ENCODE measurements around the gene GADD45A. TPM values are rescaled to one million over a fixed set of nuclear protein-coding genes. Genes with fewer than 3 reads are reported as not detected.

The GADD45A gene
- total and polyA plus RNA-seq, 9 of the 15 experiments (the other 6 are each of a cell fraction or from before 2014, with no cell fraction given): 21.3 to 156 (median 62.1) TPM

DNA sequence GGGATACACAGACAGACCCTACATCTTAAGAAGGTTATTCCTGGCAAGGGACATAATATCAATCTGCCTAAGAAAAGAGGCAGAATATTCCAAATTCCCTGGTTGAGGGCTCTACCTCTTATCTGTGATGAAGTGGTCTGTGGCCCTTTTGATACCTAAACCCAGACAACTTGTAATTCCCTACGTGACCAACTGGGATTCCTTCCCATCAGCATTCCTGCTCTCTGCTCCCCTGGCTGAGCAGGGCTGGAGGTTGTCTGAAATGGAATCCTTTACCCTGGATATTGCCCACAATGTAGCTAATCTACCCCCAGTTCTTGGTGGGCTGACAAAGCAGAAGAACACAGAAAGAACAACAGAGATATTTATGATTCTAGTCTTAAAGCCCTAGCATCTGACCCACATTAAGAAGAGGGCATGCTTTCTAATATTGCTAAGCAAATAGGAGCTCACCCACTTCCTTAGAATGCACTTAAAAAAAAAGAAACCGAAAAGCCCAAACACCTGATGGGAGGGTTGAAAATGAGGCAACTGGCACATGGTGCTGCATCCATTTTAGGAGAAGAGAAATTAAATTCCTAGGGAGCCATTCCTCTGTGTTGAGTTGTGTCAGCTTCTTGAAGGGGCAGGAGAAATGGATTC, 36.8 kb downstream of the GADD45A start:
- no peak for ATAC-seq
- WGBS (ENCODE audit: insufficient coverage, low coverage, missing lambda C conversion rate): 46% methylated on average over 2 of the region's 2 CpGs
- TF ChIP-seq, protein P1, sequence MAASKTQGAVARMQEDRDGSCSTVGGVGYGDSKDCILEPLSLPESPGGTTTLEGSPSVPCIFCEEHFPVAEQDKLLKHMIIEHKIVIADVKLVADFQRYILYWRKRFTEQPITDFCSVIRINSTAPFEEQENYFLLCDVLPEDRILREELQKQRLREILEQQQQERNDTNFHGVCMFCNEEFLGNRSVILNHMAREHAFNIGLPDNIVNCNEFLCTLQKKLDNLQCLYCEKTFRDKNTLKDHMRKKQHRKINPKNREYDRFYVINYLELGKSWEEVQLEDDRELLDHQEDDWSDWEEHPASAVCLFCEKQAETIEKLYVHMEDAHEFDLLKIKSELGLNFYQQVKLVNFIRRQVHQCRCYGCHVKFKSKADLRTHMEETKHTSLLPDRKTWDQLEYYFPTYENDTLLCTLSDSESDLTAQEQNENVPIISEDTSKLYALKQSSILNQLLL (CRISPR knock-in tag; IDR thresholded peaks at IDR 0.05; ENCODE audit: borderline replicate concordance): no peak
- TF ChIP-seq ZNF184 (CRISPR knock-in tag; IDR thresholded peaks at IDR 0.05): no peak
- no peak for TF ChIP-seq IFI16 (CRISPR knock-in tag; IDR thresholded peaks at IDR 0.05)
- TF ChIP-seq, protein P2, sequence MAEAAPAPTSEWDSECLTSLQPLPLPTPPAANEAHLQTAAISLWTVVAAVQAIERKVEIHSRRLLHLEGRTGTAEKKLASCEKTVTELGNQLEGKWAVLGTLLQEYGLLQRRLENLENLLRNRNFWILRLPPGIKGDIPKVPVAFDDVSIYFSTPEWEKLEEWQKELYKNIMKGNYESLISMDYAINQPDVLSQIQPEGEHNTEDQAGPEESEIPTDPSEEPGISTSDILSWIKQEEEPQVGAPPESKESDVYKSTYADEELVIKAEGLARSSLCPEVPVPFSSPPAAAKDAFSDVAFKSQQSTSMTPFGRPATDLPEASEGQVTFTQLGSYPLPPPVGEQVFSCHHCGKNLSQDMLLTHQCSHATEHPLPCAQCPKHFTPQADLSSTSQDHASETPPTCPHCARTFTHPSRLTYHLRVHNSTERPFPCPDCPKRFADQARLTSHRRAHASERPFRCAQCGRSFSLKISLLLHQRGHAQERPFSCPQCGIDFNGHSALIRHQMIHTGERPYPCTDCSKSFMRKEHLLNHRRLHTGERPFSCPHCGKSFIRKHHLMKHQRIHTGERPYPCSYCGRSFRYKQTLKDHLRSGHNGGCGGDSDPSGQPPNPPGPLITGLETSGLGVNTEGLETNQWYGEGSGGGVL (CRISPR knock-in tag; IDR thresholded peaks at IDR 0.05): no peak
- no peak for TF ChIP-seq DNMT1 (IDR thresholded peaks at IDR 0.05)
- TF ChIP-seq, protein P3, sequence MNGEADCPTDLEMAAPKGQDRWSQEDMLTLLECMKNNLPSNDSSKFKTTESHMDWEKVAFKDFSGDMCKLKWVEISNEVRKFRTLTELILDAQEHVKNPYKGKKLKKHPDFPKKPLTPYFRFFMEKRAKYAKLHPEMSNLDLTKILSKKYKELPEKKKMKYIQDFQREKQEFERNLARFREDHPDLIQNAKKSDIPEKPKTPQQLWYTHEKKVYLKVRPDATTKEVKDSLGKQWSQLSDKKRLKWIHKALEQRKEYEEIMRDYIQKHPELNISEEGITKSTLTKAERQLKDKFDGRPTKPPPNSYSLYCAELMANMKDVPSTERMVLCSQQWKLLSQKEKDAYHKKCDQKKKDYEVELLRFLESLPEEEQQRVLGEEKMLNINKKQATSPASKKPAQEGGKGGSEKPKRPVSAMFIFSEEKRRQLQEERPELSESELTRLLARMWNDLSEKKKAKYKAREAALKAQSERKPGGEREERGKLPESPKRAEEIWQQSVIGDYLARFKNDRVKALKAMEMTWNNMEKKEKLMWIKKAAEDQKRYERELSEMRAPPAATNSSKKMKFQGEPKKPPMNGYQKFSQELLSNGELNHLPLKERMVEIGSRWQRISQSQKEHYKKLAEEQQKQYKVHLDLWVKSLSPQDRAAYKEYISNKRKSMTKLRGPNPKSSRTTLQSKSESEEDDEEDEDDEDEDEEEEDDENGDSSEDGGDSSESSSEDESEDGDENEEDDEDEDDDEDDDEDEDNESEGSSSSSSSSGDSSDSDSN (IDR thresholded peaks at IDR 0.05; ENCODE audit: borderline replicate concordance in 1 of 2, low read depth in 2 of 2, low read length in 2 of 2): no peak
- no peak for TF ChIP-seq NFYB (IDR thresholded peaks at IDR 0.05; ENCODE audit: extremely low read depth, insufficient read length)
- no peak for TF ChIP-seq CEBPB (tag; IDR thresholded peaks at IDR 0.05)
- no peak for TF ChIP-seq SP2 (IDR thresholded peaks at IDR 0.05; ENCODE audit: extremely low read depth, low read depth, low read length, poor library complexity, severe bottlenecking)
- TF ChIP-seq ETV6 (IDR thresholded peaks at IDR 0.05; ENCODE audit: borderline replicate concordance in 1 of 2, low read depth in 2 of 2, low read length in 1 of 2): no peak
- no peak for TF ChIP-seq ETV6 (CRISPR knock-in tag; IDR thresholded peaks at IDR 0.05; ENCODE audit: borderline replicate concordance)
- TF ChIP-seq ZNF445 (CRISPR knock-in tag; IDR thresholded peaks at IDR 0.05; ENCODE audit: low read depth): no peak
- no peak for TF ChIP-seq ARID2 (IDR thresholded peaks at IDR 0.05)
- TF ChIP-seq RAD21 (CRISPR knock-in tag; conservative IDR thresholded peaks at IDR 0.05 in 1 of 2, IDR thresholded peaks at IDR 0.05 in 1 of 2): no peak
- no peak for TF ChIP-seq ZNF57 (CRISPR knock-in tag; IDR thresholded peaks at IDR 0.05)

More for the DNA sequence above, 36.8 kb downstream of the GADD45A start:
- Histone ChIP-seq H2AFZ (ENCODE audit: low read depth, low read length) (peak overlapping the region; percentile 83), H3K9ac (ENCODE audit: insufficient read depth in 1 of 2, low read depth in 2 of 2, low read length in 2 of 2) (no peak overlapping the region; a peak in 1 of 4 replicates), H3K36me3 (ENCODE audit: control insufficient read depth, insufficient read depth, low read length) (no peaks in the 10 kb centered on the region), H3K27me3 (ENCODE audit: control insufficient read depth in 2 of 2, insufficient read depth in 2 of 2, low read length in 2 of 2) (no peaks in the 10 kb centered on the region), H3K79me2 (ENCODE audit: control insufficient read depth, insufficient read depth, low read length) (no peaks in the 10 kb centered on the region), H3K9me3 (replicated peaks; ENCODE audit: control insufficient read depth, insufficient read depth, low read depth, low read length) (no peaks in the 10 kb centered on the region), H3K4me1 (replicated peaks in 1 of 2; ENCODE audit: control insufficient read depth in 2 of 2, insufficient read depth in 2 of 2, low read length in 2 of 2) (peaks cover 7 to 35% of the 10 kb centered on the region in 2 experiments; a peak in 3 of 5 replicates), H4K20me1 (replicated peaks; ENCODE audit: control insufficient read depth, insufficient read depth, low read length) (no peaks in the 10 kb centered on the region), H3K9me1 (ENCODE audit: control insufficient read depth, insufficient read depth, low read length) (no peaks in the 10 kb centered on the region), H3K4me3 (no peak overlapping the region), H3K27ac (ENCODE audit: extremely low read depth, low read depth, low read length) (no peak overlapping the region), H3K4me2 (ENCODE audit: insufficient read depth, low read length) (no peak overlapping the region)
- POLR2A ChIA-PET: interaction anchor here (1.3 kb wide), 1 partner anchor 10 kb away, joined by 3 read pairs; no protein-coding TSS in a partner anchor
- BruUV-seq (replicated peaks): no TSS peak
- in situ Hi-C loops (cut with MboI): no loop called here
- DNase-seq (ENCODE audit: extremely low read depth in 1 of 4, low spot score in 3 of 4) (no peak), FAIRE-seq (no peak)
- intact Hi-C loops (cut with micrococcal nuclease): no loop called here
- CTCF ChIA-PET (ENCODE audit: low intra/inter-chr PET ratio): no interaction called here
